ES-I3 (cell line): Measurements from ENCODE around the gene SPACDR.
"Not testable (repeated sequence)": the region's sequence is repeated elsewhere in the genome, so short reads cannot be mapped to it uniquely, and the experiment has no call there.

Experiments
- H3K36me3 ChIP-seq: 2 replicates; pipeline ENCODE4 v1.6.1; 2013; ENCODE audit warnings: mild to moderate bottlenecking, low read length, control low read depth, moderate library complexity; ENCODE audit not compliant: insufficient read depth
- H3K4me1 ChIP-seq: 2 replicates; pipeline ENCODE4 v1.6.1; 2013; ENCODE audit warnings: mild to moderate bottlenecking, control low read depth, low read length; ENCODE audit not compliant: insufficient read depth
- H3K9ac ChIP-seq: 2 replicates; pipeline ENCODE4 v1.6.1; 2013; ENCODE audit warnings: low read depth, mild to moderate bottlenecking, low read length, moderate library complexity
- H3K9me3 ChIP-seq: 2 replicates; pipeline ENCODE4 v1.6.1; 2013; ENCODE audit warnings: mild to moderate bottlenecking, low read length, moderate library complexity; ENCODE audit not compliant: control insufficient read depth, insufficient read depth

Gene SPACDR

DNA sequence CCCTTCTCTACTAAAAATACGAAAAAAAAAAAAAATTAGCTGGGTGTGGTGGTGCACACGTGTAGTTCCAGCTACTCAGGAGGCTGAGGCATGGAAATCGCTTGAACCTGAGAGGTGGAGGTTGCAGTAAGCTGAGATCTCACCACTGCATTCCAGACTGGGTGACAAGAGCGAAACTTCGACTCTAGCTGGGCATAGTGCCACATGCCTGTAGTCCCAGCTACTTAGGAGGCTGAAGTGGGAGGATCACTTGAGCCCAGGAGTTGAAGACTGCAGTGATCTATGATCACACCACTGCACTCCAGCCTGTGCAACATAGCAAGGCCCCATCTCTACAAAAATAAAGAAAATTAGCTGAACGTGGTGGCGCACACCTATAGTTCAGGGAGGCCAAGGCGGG, 1.2 kb upstream of the SPACDR start:
- Histone ChIP-seq H3K36me3 (no peaks in the 10 kb centered on the region), H3K9me3 (no peaks in the 10 kb centered on the region), H3K9ac (no peak overlapping the region), H3K4me1 (peaks cover 4% of the 10 kb centered on the region; the same call in 1 of the 2 replicates)

DNA sequence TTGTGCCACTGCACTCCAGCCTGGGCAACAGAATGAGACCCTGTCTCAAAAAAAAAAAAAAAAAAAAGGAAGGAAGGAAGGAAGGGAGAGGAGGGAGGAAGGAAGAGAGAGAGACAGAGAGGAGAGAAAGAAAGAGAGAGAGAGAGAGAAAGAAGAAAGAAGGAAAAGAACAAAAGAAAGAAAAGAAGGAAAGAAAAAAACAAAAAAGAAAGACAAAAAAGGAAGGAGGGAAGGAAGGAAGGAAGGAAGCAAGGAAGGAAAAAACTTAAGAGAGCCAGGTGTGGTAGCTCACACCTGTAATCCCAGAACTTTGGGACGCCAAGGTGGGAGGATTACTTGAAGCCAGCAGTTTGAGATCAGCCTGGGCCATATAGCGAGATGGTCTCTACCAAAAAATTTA, 731 bp upstream of the SPACDR start:
- H3K36me3 ChIP-seq: no peaks in the 10 kb centered on the region
- H3K9me3 ChIP-seq: no peaks in the 10 kb centered on the region
- H3K4me1 ChIP-seq: peaks cover 4% of the 10 kb centered on the region; the same call in 1 of the 2 replicates
- no peak overlapping the region for H3K9ac ChIP-seq

DNA sequence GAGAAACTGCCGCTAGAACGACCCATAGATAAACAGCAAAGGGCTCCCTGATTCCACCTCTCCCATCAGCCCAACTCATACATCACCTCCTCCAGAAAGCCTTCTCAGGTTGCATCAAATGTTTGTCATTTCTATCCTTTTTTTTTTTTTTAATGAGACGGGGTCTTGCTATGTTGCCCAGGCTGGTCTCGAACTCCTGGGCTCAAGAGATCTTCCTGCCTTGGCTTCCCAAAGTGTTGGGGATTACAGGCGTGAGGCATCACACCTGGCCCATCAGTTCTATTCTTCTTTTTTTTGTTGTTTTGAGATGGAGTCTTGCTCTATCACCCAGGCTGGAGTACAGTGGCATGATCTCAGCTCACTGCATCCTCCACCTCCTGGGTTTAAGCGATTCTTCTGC, 7.0 kb downstream of the SPACDR start:
- Histone ChIP-seq H3K9ac (no peak overlapping the region), H3K4me1 (peaks cover 10% of the 10 kb centered on the region; the same call in 1 of the 2 replicates), H3K36me3 (no peaks in the 10 kb centered on the region), H3K9me3 (no peaks in the 10 kb centered on the region)

DNA sequence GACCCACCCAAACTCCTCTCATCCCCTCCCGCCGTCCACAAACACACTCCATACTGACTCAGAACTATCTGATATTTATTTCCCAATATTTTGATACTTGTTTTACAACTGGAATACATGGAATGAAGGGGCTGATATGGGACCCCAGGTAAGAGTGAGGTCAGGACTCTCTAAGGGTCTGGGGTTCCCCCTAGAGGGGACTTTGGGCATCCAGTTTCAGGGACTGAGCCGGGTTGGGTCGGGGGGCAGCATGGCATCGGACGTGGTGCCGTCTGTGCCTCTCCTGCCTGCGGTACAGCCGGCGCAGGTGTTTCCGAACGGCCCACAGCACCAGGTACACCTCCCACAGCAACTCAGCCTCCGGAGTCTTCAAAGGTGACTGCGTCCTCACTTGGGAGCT, 7.5 kb downstream of the SPACDR start:
- H3K4me1 ChIP-seq: peaks cover 10% of the 10 kb centered on the region; the same call in 1 of the 2 replicates
- no peaks in the 10 kb centered on the region for H3K9me3 ChIP-seq
- no peaks in the 10 kb centered on the region for H3K36me3 ChIP-seq
- no peak overlapping the region for H3K9ac ChIP-seq

DNA sequence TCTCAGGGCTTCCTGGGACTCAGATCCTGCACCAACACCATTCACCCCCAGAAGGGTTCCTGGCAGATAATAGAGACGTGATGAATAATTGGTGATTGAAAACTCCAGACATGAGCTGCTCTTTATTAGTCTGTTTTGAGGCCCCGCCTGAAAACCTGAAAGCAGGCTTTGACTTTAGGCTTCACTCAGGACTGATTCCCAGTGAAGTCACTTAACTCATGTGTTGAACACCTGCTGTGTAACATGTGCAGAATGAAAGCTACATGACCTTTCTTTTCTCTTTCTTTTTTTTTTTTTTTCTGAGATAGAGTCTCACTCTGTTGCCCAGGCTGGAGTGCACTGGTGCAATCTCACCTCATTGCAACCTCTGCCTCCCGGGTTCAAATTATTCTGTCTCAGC, 8.9 kb downstream of the SPACDR start:
- peaks cover 10% of the 10 kb centered on the region; the same call in 1 of the 2 replicates for H3K4me1 ChIP-seq
- H3K36me3 ChIP-seq: no peaks in the 10 kb centered on the region
- H3K9me3 ChIP-seq: no peaks in the 10 kb centered on the region
- no peak overlapping the region for H3K9ac ChIP-seq

DNA sequence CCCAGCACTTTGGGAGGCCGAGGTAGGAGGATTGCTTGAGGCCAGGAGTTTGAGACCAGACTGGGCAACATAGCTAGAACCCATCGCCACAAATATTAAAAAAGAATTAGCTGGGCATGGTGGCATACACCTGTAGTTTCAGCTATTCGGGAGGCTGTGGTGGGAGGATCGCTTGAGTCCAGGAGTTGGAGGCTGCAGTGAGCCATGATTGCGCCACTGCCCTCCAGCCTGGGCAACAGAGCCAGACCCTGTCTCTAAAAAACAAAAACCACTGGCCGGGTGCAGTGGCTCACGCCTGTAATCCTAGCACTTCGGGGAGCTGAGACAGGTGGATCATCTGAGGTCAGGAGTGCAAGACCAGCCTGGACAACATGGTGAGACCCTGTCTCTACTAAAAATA, 10.2 kb downstream of the SPACDR start:
- not testable (repeated sequence) for H3K36me3 ChIP-seq, H3K9me3 ChIP-seq, H3K9ac ChIP-seq, H3K4me1 ChIP-seq

DNA sequence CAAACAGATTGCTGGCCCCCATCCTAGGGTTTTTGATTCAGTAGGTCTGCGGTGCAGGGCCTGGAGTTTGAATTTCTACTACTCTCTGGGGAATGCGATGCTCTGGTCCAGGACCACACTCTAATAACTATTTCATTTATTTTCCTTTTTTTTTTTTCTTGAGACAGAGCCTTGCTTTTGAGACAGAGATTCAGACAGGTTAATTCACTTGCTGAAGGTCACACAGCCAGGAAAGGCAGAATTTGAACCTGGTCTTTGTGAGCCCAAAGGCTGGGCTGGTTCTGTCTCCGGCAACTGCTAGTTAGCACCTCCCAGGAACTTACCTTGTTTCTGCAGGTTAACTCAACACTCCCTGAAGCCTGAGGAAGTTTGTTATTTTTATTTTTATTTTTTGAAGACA, 11.5 kb downstream of the SPACDR start:
- Histone ChIP-seq H3K9ac (no peak overlapping the region), H3K9me3 (no peaks in the 10 kb centered on the region), H3K4me1 (peaks cover 10% of the 10 kb centered on the region; the same call in 1 of the 2 replicates), H3K36me3 (no peaks in the 10 kb centered on the region)

DNA sequence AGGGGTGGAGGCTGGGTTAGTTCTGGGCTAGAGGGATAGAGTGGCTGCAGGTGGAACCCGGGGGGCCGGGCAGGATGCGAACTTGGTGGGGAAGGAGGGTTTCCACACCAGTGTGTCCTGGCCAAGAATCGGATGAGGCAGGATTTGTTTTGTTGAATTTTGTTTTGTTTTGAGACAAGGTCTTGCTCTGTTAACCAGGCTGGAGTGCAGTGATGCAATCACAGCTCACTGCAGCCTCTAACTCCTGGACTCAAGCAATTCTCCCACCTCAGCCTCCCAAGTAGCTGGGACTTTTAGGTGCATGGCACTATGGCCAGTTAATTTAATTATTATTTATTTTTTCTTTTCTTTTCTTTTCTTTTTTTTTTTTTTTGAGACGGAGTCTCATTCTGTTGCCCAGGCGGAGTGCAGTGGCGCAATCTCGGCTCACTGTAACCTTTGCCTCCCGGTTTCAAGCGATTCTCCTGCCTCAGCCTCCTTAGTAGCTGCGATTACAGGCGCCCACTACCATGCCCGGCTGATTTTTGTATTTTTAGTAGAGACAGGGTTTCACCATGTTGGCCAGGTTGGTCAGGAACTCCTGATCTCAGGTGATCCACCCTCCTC, 14.8 kb downstream of the SPACDR start:
- Histone ChIP-seq H3K9me3 (no peaks in the 10 kb centered on the region), H3K9ac (no peak overlapping the region), H3K4me1 (peaks cover 4% of the 10 kb centered on the region; the same call in 1 of the 2 replicates), H3K36me3 (no peaks in the 10 kb centered on the region)

DNA sequence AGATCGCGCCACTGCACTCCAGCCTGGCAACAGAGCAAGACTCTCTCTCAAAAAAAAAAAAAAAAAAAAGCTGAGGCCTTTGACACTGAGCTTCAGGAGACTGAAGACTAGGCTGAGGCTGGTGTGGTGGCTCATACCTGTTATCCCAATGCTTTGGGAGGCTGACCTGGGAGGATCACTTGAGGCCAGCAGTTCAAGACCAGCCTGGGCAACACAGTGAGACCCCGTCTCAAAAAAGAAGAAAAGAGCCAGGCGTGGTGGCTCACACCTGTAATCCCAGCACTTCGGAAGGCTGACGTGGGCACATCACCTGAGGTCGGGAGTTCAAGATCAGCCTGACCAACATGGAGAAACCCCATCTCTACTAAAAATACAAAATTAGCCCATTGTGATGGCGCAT, 16.7 kb downstream of the SPACDR start:
- not testable (repeated sequence) for H3K9ac ChIP-seq, H3K4me1 ChIP-seq, H3K36me3 ChIP-seq, H3K9me3 ChIP-seq

DNA sequence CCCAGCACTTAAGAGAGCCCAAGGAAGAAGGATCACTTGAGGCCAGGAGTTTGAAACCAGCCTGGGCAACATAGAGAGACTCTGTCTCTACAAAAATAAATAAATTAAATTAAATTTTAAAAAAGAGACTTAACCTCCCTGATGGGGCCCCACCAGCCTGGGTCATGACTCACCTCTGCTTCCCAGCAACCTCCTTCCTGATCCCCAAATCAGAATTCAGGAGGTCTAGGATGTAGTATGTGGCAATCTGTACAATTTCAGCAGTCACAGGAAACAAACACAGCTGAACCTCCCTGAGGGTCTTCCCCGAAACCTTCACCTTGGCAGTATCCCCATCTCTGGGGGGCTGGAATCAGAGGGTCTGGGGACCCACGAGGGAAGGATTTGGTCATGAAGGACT, 18.0 kb downstream of the SPACDR start:
- H3K9ac ChIP-seq: no peak overlapping the region
- no peaks in the 10 kb centered on the region for H3K9me3 ChIP-seq
- H3K36me3 ChIP-seq: no peaks in the 10 kb centered on the region
- H3K4me1 ChIP-seq: peaks cover 8% of the 10 kb centered on the region; the same call in 1 of the 2 replicates

DNA sequence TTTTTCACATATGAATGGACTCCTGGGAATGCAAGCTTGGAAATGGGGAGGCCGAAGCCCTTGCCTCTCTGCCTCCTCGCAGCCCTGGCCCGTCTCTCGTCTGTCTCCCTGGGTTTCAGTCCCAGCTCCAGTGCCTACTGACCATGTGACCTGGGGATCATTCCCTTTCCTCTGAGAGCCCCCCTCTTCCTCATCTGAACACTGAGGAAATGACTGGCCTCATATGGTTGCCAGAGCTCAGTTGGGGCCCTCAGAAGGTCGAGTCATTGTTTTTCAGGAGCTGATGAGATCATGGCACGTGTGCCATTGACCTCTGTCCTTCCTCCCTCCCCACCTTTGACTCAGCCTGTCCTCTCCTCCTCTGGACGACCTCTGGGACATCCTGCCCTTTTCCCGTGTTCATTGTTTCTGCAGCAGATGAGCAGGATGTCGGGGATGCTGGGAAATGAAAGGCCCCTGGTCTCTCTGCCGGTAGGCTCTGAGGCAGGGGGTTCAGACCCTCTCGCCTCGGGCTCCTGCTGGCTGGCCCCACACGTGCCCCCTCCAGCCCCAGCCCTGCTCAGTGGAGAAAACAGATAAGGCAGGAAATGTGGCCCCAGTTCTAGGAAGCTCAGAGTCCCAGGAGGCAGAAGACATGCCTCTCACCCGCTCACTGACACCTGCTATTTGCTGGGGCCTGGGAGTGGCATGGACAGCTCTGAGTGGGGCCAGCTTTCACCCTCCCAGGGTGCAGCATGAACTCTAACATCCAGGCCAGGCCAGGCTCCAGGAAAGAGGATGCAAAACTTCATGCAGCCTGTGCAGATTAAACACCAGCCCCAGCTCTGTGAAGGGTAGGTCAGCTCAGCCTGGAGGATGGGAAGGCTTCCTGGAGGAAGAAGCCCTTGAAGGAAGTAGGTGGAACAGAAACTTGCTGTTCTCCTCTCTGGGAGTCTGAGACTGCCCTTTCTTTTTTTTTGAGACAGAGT, 19.5 kb downstream of the SPACDR start:
- Histone ChIP-seq H3K4me1 (peaks cover 8% of the 10 kb centered on the region; the same call in 1 of the 2 replicates), H3K36me3 (no peaks in the 10 kb centered on the region), H3K9me3 (no peaks in the 10 kb centered on the region), H3K9ac (no peak overlapping the region)

DNA sequence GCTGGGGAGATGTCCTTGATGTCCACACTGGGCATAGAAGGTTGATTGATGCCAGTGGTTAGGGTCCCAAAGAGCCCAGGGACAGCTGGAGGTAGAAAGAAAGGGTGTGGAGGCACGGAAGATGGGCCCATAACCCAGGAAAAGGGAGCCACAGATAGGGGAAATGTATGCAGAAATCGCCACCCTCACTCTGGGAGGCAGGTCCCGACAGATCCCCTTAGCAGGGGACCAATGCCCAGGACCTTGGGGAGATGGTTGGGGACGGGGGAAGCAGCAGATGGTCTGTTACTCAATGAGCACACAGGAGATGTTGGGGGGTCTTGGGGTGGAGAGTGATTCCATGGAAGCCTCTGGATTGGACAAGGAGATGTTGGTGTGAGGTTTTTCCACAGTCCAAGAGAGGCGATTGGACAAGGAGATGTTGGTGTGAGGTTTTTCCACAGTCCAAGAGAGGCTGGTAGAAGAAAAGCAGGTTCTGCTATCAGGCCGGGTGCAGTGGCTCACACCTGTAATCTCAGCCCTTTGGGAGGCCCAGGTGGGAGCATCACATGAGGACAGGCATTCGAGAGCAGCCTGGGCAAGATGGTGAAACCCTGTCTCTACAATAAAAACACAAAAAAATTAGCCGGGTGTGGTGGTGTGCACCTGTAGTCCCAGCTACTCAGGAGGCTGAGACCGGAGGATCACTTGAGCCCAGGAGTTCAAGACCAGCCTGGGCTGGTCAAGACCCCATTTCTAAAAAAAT, 20.8 kb downstream of the SPACDR start:
- peaks cover 8% of the 10 kb centered on the region; the same call in 1 of the 2 replicates for H3K4me1 ChIP-seq
- no peak overlapping the region for H3K9ac ChIP-seq
- H3K36me3 ChIP-seq: no peaks in the 10 kb centered on the region
- no peaks in the 10 kb centered on the region for H3K9me3 ChIP-seq

DNA sequence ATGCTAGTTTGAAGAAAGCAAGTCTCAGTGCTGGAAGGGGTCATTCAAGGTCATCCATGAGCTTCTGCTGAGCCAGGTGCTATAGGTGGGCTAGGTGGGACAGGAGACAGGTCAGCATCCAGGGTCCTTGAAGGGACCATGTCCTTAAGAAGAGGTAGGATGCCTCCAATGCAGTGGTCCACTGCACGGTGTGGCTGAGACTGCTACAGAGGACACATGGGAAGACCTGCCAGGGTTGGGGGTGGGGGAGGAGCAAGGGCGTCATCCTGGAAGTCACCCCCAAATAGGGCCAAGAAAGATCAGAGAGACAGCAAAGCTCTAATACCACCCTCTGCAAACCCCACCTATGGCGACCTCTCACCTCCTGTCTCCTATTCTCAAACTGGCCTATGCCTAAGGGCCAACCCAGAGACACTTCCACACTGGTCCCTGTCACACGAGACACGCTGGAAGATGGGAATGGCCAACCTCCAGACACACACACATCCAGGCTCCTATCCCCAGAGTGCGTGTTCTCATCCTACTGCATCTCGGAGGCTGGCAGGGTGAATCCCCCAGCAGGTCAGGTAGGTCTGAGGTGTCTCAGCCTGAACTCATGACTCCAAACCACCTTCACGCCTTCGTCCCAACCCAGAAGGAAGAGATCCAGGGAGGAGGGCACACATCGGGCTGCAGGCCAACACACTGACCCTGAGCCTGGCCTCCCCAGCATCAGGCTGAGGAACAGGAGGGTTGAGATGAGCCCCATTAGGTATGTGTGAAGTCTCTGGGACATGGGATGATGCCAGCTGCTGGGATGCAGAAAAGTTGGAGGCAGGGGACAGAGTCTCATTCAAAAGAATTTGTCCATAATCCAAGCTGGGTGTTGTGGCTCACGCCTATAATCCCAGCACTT, 22.2 kb downstream of the SPACDR start:
- Histone ChIP-seq H3K36me3 (no peaks in the 10 kb centered on the region), H3K9me3 (no peaks in the 10 kb centered on the region), H3K9ac (no peak overlapping the region), H3K4me1 (peaks cover 8% of the 10 kb centered on the region; the same call in 1 of the 2 replicates)

DNA sequence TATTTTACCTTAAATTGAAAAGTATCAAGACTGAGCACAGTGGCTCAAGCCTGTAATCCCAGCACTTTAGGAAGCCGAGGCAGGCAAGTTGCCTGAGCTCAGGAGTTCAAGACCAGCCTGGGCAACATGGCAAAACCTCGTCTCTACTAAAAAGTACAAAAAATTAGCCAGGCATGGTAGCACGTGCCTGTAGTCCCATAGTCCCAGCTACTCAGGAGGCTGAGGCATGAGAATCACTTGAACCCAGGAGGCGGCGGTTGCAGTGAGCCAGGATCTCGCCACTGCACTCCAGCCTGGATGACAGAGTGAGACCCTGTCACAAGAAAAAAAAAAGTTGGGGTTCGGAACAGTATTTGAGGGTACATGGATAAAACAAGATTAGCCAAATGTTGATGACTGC, 24.8 kb downstream of the SPACDR start:
- not testable (repeated sequence) for H3K36me3 ChIP-seq, H3K9me3 ChIP-seq, H3K9ac ChIP-seq, H3K4me1 ChIP-seq
